Stimulated activated CD4-positive, alpha-beta T cell treated with anti-CD3 and anti-CD28 coated beads, Interleukin-1b, Interleukin-23, amount 100 ng/mL, for 1 hour (primary cell): Measurements from ENCODE around the gene ERCC1.

Experiments
- DNase-seq, 2 donors: peaks; one replicate each; pipeline ENCODE4 v3.0.0-alpha.2; 2020; ENCODE audit warnings: low read depth in 2 of 2

ERCC1 gene

DNA sequence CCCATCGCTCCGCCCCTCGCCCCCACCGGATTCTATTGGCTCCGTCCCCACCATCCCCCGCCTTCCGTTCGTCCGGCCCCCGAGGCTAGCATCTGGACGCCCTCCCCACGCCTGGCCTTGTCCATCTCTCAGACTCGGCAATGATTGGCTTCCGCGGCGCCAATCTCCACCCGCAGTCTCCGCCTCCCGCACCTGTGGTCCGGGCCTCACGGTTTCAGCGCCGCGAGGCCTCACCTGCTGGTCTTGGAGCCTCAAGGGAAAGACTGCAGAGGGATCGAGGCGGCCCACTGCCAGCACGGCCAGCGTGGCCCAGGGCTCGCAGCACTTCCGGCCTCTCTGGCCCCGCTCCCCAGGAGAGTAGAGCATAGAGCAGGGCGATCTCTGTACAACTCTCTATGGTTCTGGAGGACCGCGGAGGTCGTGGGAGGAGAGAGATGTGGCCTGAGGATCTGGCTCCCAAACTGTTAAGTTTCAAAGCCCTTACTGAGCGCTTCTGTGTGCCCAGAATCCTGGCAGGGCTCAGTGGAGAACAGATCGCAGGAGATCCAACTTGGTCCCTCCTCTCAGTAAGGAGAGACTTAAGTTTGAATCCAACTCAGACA lies at the start of gene ERCC1:
ERCC1 (minus strand) TSS at position 329 of the 602 bp plus-strand sequence. CDS start 543 bp downstream, outside the sequence.
- peak in 1 of 2 donors; percentile 67 for DNase-seq

DNA sequence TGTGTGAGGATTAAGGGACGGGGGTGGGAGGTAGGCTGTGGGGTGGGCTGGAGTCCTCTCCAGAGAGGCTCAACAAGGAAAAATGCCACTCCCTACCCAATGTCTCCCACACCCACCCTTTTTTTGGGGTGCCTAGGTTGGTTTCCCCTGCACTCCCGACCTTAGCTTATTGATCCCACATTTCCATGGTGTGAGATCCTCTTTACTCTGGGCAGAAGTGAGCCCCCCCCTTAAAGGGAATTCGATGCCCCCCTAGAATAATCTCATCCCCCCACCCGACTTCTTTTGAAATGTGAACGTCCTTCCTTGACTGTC lies 49.6 kb upstream of the ERCC1 start:
- no peak for DNase-seq

- DNase-seq, result no peak
These were observed 49.0 kb upstream of the ERCC1 start for GRCh38 chr19:45472563-45473366.

GRCh38 chr19:45471931-45472562 lies 48.3 kb upstream of the ERCC1 start:
- DNase-seq, result no peak

- no peak for DNase-seq
These were observed 47.6 kb upstream of the ERCC1 start for GRCh38 chr19:45471111-45471930.

GRCh38 chr19:45470762-45471081 lies 47.0 kb upstream of the ERCC1 start:
- DNase-seq, result no peak

DNA sequence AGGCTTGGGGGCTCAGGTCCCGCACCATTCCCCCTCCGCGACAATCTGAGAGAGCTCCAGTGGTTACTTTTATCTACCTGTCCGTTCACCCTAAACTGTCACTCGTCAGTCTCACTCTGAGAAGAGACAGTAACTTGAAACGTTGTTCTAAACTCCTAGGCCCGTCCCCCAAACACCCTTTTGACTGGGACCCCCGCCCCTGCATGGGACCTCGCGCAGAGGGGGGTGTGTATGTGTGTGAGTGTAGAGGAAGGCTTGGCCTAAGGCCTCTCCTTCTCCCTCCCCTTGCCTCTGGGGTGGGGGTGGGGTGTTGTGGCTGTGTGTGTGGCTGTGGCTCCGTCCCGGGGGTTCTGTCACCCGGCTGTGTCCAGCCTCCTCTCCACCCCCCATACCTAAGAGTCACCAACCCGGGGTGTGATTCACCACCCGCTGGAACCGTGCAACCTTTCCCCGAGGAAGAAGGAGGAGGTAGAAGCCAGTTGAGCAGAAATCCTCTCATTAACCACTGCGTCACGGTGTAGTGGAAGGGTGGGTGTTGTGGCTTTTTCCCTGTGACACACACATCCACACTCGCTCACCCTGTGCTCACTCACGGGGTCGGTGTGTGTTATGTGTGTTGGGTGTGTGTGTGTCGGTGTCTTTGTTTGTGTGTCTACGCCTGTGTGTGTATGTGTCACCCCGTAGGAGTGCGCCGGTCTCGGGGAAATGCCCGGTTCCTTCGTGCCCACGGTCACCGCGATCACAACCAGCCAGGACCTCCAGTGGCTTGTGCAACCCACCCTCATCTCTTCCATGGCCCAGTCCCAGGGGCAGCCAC lies 46.4 kb upstream of the ERCC1 start:
- peak in 1 of 2 donors; percentile 20 for DNase-seq

DNA sequence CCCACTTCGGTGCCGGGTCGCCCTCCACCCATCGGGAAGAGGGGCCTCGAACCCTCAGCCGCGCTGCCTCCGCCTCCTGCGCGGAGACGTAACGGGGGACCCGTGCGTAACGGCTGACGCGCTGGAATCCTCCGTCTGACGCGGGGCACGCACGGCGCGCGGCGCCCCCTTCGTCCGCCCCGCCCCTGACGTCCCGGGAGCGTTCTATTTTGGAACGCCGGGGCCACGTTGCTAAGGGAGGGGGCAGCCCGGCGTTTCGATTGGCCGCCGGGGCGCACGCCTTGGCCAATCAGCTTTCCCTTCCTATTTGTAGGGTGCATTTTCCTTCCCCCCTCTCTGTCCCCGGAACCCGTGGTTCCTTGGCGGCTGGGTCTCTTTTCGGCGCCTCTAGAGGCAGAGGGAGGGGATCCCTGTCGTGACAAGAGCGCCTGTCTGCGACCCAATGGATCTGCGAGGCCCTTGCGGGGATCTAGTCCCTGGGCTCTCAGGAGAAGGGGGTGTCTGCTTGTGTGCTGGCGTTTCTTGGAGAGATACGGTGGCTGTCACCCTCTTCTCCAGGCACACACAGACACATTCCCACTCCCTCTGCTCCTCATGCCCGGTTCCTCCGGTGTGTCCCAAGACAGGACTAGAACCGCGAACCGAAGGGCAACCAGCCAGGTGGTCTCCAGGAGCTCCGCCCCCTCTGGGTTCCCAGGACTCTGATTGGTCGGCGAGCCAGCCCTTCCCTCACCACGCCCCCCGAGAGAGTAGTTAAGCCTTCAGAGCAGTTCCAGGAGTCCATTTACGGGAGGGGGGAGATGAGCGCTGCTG lies 45.6 kb upstream of the ERCC1 start:
- DNase-seq, result peak; percentile 82 to 83

- DNase-seq, result peak in 1 of 2 donors; percentile 39
These were observed 45.0 kb upstream of the ERCC1 start for GRCh38 chr19:45468803-45469131.

DNA sequence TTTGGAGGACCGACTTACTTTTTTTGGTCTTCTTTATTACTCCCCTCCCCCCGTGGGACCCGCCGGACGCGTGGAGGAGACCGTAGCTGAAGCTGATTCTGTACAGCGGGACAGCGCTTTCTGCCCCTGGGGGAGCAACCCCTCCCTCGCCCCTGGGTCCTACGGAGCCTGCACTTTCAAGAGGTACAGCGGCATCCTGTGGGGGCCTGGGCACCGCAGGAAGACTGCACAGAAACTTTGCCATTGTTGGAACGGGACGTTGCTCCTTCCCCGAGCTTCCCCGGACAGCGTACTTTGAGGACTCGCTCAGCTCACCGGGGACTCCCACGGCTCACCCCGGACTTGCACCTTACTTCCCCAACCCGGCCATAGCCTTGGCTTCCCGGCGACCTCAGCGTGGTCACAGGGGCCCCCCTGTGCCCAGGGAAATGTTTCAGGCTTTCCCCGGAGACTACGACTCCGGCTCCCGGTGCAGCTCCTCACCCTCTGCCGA lies 44.5 kb upstream of the ERCC1 start:
- DNase-seq, result peak in 1 of 2 donors; percentile 7

DNA sequence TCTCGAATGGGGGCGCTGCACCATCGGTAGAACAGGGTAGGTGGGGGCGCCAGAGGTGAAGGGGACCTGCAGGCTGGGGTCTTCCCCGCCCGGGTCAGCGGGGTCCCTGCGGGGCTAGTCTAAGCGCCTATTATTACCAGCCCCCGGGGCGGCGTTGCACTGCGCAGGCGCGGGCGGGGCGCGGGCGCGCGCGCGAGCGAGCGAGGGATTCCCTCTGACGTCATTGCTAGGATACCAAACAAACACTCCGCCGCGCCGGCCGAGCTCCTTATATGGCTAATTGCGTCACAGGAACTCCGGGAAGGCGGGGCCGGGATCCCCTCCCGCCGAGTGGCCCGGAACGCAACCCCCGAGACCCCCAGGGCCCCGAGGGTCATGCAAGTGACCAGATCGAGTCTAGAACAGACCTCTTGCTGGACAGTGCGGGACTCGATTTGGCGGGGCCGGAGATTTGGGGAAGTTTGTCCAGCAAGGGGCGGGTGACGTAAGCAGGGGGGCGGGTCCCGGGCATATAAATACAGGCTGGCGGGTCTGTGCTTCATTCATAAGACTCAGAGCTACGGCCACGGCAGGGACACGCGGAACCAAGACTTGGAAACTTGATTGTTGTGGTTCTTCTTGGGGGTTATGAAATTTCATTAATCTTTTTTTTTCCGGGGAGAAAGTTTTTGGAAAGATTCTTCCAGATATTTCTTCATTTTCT lies 43.9 kb upstream of the ERCC1 start, which contains the start of gene FOSB:
FOSB (plus strand) TSS at position 541 of the 703 bp plus-strand sequence. CDS start 591 bp downstream, outside the sequence.
- DNase-seq, result peak; percentile 84 to 92

GRCh38 chr19:45467115-45467455 lies 43.4 kb upstream of the ERCC1 start:
- no peak for DNase-seq

- no peak for DNase-seq
These were observed 41.2 kb upstream of the ERCC1 start for GRCh38 chr19:45464852-45465441.

GRCh38 chr19:45464274-45464673 lies 40.6 kb upstream of the ERCC1 start:
- no peak for DNase-seq

- DNase-seq, result no peak
These were observed 39.5 kb upstream of the ERCC1 start for GRCh38 chr19:45463241-45463640.

DNA sequence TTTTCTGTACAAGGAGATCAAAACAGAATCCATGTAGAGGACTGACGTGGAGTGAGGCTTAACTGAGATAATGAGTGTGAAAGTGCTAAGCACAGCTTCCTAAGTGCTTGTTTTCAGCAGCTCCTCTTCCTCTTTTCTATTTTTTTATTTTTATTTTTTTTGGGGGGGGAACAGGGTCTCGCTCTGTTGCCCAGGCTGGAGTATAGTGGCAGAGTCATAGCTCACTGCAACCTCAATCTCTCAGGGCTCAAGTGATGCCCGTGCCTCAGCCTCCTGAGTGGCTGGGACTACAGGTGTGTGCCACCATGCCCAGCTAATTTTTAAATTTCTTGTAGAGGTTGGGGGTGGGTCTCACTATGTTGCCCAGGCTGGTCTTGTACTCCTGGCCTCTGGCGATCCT lies 38.5 kb upstream of the ERCC1 start:
- no peak for DNase-seq

DNA sequence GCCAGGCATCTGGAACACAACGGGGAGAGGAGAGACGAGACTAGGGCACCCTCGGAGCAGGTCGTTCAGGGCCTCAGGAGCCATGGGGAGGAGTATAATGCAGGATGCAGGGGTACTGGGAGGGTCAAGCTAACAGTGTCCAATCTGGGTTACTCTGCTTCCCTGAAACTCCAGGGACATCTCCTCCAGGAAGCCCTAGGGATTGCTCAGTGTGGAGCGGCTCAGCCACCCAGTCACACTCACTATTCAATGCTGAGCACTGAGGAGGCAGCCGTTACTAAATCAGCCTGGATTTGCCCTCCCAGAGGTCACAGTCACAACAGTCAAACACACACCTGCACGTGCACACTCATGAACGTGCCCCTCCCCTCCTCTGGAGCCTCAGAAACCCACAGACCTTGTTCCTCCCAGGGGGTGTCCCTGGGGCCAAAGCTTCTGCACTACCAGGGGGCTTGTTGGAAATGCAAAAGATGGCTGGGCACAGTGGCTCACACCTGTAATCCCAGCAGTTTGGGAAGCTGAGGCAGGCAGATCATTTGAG lies 37.2 kb upstream of the ERCC1 start:
- DNase-seq, result no peak

DNA sequence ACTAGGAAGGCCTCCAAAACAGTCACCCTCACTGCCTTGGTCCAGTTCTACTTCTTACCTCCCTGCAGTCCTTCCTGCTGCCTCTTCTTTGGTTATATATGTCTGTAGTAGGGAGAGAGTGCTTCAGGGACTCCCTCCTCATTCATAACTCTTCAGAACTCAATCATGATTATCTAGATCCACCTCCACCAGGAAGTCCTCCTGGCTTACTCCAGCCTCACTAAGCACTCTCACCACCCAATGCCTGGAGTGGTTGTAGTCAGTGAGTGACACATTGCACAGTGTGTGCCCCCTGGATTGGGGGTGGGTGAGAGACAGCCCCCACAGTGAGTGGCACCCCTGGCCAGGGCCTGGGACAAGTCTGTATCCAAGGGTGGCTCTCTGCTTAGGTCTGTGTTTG lies 34.1 kb upstream of the ERCC1 start:
- no peak for DNase-seq

GRCh38 chr19:45456500-45456815 lies 32.7 kb upstream of the ERCC1 start:
- DNase-seq, result no peak
